HFF-Myc (cell line): ENCODE measurements around the gene KCNN3.
A peak's percentile ranks its signal among the peaks of the same experiment; 100 is the strongest.

ENCODE experiments used
- DNase-seq: peaks from one replicate; pipeline ENCODE4 v3.0.0-alpha.2; 2011; ENCODE audit warnings: low read depth; ENCODE audit errors: extremely low read depth
- H3K4me3 ChIP-seq: replicated peaks from 2 replicates; pipeline ENCODE4 v1.5.1; 2011; ENCODE audit warnings: low read depth, mild to moderate bottlenecking, control low read depth, low read length
- CTCF ChIP-seq: IDR thresholded peaks from 2 replicates; pipeline ENCODE4 v1.5.1; 2012; ENCODE audit warnings: mild to moderate bottlenecking, low read depth, low read length, control low read depth; ENCODE audit errors: missing control alignments

Gene KCNN3

GRCh38 chr1:154824179-154825000 lies 45.7 kb downstream of the KCNN3 start:
- no peak for TF ChIP-seq CTCF
- DNase-seq: no peak
- H3K4me3 ChIP-seq: no peak overlapping the region

- no peak overlapping the region for H3K4me3 ChIP-seq
- no peak for DNase-seq
- TF ChIP-seq CTCF: no peak
Observed at GRCh38 chr1:154822717-154823116, 47.4 kb downstream of the KCNN3 start.

GRCh38 chr1:154822233-154822632 lies 47.8 kb downstream of the KCNN3 start:
- no peak for TF ChIP-seq CTCF
- DNase-seq: no peak
- no peak overlapping the region for H3K4me3 ChIP-seq

GRCh38 chr1:154821083-154821482 lies 49.0 kb downstream of the KCNN3 start:
- no peak overlapping the region for H3K4me3 ChIP-seq
- no peak for DNase-seq
- TF ChIP-seq CTCF: no peak

DNA sequence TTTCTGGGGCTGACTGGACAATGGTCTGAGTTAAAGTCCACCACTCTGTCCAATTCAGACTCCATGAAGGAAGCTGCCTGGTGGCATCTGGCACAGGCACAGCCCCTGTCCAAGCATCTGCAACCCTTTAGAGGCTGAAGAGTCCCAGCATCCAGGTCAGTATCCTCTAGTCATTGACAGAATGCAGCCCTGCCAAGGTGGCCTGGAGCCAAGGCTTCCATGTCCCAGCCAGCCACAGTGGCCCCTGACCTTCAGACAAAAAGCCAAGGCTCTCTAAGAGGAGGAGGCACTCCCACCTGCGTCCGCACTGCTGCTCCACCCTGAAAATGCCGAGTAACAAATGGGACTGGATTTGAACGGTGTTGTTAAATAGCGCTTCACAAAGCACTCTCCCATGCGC lies 49.4 kb downstream of the KCNN3 start:
- no peak for TF ChIP-seq CTCF
- DNase-seq: no peak

DNA sequence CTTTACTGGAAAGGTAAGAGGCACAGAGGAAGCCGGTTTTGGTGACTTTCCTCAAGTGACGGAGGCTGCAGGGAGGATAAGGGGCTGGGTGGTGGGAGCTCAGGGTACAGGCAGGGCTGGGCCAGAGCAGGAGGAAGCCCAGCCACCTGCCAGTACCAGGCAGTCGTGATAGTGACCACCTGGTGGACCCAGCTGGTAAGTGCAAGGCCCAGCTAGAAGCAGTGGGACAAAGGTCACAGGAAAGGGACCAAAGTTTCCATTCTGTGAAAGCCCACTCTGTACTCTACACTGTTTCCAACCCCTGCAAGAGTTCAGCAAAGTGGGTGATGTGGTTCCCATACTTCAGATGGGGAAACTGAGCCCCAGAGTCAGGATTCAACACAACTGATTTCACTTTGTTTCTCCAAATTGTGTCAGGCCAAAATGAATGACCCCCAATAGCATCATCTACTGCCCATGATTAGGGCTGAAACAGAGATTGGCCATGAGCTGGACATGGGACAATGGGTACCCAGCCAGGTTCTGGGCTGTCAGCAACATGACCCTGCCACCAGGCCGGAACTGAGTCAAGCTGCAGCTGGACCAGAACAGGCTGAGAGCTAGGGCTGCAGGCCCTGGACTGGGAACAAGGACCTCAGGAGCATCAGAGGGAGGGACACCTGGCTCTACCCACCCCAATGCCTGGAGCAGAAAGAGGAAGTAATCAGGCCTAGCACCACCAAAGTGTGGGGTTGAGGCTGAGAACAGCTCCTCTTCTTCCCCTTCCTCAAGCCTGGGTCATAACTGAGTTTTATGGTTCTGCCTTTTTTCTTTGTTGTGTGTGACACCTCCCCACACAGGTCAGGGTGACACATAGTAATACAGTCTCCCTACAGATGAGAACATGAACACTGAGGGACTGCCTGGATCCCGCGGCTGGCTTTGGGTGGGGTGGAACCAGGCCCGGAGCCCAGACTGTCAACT lies 50.2 kb downstream of the KCNN3 start:
- no peak for DNase-seq
- H3K4me3 ChIP-seq: no peak overlapping the region
- peak; percentile 47 for TF ChIP-seq CTCF

More for the DNA sequence above, 49.4 kb downstream of the KCNN3 start:
- H3K4me3 ChIP-seq: no peak overlapping the region
